Pulmonary artery endothelial cell (primary cell): ENCODE measurements around the gene SYT17. TPM values are rescaled to one million over a fixed set of nuclear protein-coding genes. Genes with fewer than 3 reads are reported as not detected.

Experiments used
- DNase-seq: peaks from one replicate; pipeline ENCODE4 v3.0.0-alpha.2; 2011; ENCODE audit warnings: low read depth, low spot score
- total RNA-seq: library from RNA; depleted of rRNA; stranded (reverse); fragments of >200 nt; gene quantifications from 2 replicates; pipeline ENCODE4 v1.2.3, GENCODE V29; 2014

The SYT17 gene
- total RNA-seq, 1 donor from 2014 or later, result 0.59 TPM

GRCh38 chr16:19297454-19297853 lies 129.4 kb downstream of the SYT17 start:
- no peak for DNase-seq

DNA sequence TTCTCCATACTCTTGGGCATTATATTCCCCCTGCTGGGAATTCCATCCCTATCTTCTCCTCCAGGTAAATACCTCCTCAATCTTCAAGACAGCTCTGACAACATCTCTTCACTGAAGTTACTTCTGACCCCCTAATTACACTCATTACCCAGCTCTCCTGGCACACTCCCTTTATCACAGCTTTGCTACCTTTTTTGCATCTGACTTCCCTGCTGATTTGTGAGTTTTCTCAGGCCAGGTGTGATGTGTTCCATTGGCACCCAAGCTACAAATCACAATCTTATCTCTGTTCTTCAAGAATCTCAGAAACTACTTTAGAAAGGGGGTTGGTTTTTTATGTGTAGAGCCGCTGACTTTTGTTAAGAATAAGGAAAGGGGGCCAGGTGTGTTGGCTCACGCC lies 131.5 kb downstream of the SYT17 start:
- no peak for DNase-seq

DNA sequence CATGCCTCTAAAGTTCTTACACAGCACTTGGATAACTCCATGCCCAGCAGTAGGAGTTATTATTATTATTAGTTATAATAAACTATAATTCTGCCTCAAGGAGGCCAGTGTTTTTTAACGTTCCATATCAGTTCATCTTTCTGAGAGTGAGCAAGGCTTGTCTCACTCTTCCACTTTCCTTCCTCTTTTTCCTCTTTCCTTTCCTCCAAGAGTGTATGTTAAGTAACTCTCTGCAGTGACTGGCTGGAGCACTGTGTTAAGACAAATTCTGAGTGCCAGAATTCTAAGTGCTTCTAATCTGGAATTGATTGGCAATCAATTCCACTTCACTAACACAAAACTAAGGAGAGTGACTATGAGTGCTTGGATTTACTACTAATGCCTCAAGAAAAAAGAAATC lies 133.9 kb downstream of the SYT17 start:
- no peak for DNase-seq

- no peak for DNase-seq
Measured at GRCh38 chr16:19304750-19305149, 136.7 kb downstream of the SYT17 start.

GRCh38 chr16:19305443-19305842 lies 137.4 kb downstream of the SYT17 start:
- no peak for DNase-seq

DNA sequence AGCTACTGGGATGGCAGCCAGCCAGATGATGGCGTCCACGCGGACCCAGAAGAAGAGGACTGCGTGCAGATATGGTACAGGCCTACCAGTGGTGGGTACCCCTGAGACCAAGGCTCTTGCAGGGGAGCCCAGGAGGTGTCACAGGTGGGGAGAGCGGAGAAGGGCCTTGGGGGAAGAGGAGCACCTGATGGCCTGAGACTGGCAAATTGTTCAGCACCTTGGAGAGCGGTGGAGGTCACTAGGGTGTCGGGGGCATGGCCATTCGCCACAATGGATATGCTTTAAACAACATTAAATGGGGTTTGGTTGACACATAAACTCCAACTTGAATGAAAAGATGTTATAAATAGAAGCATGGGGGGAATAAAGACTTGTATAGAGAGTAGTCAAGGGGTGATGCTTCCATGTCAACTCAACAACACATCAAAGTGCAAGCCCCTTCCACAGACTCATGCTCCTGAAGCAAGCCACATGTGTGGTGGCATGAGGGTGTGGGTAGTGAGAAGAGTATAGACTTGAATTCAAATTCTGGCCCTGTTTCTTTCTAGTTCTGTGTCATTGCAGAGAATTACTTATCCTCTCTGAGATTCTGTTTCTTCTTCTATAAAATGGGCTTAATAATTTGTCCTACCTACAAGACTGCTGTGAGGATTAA lies 139.7 kb downstream of the SYT17 start:
- no peak for DNase-seq

GRCh38 chr16:19308392-19308791 lies 140.4 kb downstream of the SYT17 start:
- DNase-seq, result no peak

GRCh38 chr16:19309178-19309577 lies 141.1 kb downstream of the SYT17 start:
- DNase-seq, result no peak

DNA sequence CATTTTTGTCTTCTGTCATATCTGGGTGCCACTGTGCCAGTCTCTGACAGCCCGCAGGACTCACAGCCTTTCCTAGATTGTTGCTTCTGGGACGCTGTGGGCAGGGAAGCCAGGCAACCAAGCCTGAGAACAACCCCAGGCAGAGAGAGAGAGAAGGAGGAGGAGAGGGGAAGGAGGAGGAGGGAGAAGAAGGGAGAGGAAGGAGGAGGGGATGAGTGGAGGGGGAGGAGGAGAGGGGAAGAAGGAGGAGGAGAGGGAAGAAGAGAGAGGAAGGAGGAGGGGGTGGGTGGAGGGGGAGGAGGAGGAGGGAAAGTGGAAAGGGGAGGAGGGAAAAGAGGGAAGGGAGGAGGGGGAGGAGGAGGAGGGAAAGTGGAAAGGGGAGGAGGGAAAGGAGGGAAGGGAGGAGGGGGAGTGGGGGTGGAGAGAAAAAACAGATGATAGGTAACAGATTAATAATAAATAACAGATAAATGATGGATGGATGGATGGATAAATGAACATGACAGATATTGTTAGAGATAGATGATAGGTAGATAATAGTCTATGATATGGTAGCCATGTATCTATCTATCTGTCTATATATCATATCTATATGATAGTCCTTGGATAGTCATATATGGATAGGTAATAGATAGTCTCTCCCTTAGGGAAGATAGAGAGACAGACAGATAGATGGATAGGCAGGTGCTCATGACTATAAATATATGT lies 146.8 kb downstream of the SYT17 start:
- DNase-seq, result no peak

DNA sequence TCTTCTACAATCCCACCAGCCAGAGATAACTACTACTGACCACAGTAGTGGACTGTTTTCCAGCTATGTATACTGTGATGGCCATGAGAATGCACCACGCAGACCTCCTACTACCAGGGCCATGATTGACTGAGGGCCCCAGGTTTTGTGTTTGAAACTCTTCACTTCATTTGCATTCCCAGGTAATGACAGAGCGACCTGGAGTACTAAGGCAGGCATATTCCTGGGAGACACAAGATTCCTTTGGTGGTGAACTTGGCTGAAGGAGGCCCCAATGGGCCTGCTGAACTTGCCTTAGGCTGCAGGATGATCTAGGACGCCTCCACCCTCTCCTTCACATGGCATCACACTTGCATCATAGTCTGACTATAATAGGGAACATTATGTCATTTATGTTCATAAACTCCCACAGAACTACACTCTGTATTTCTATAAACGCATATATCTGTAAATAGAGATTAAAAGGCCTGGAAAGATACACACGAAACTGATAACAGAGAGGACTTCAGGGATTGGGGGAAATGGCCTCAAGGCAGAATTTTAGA lies 147.9 kb downstream of the SYT17 start:
- DNase-seq, result no peak

- DNase-seq, result no peak
Measured at GRCh38 chr16:19316846-19317245, 148.8 kb downstream of the SYT17 start.

Other genes starting within 250 kb of the SYT17 start
- 57.3 and 78.3 TPM in 2 replicates for gene SMG1, start 241.8 kb upstream of the SYT17 start, total RNA-seq
- 3.3 and 3.6 TPM in 2 replicates for gene TMC7, start 184.3 kb upstream of the SYT17 start, total RNA-seq
- 23.8 and 31.8 TPM in 2 replicates for gene COQ7, start 100.6 kb upstream of the SYT17 start, total RNA-seq
- gene ITPRIPL2, start 54.3 kb upstream of the SYT17 start, total RNA-seq, result 30.0 and 40.8 TPM in 2 replicates
- not detected in 2 replicates for gene CLEC19A, start 117.5 kb downstream of the SYT17 start, total RNA-seq
- gene TMC5, start 249.6 kb downstream of the SYT17 start, total RNA-seq, result not detected in 2 replicates